K562 (cell line): ENCODE measurements around the gene EPO. TPM values are rescaled to one million over a fixed set of nuclear protein-coding genes. Genes with fewer than 3 reads are reported as not detected.

Experiments used
- BACH1 ChIP-seq: fragments of 200-800 bp; sonication (Bioruptor generic); IDR thresholded peaks from 2 replicates; pipeline ENCODE4 v1.6.1; 2016; ENCODE audit warnings: missing genetic modification characterization, missing compliant biosample characterization
- KDM5B ChIP-seq: fragments of 200-600 bp; sonication (generic); IDR thresholded peaks from 2 replicates; pipeline ENCODE4 v1.6.1; 2012; ENCODE audit warnings: low read depth, mild to moderate bottlenecking, moderate library complexity, low read length, control low read depth, inconsistent platforms; ENCODE audit not compliant: insufficient replicate concordance
- POLR2A ChIP-seq: fragments of 450-650 bp; conservative IDR thresholded peaks from 2 replicates; pipeline ENCODE4 v1.6.1; 2016
- PREB ChIP-seq: sonication (generic); formaldehyde crosslinking; IDR thresholded peaks from 2 replicates; pipeline ENCODE4 v1.8.1; 2023; ENCODE audit warnings: mild to moderate bottlenecking, missing genetic modification reagents
- REST ChIP-seq, 2 experiments: fragments of 450-650 bp; formaldehyde crosslinking in 1 of 2; IDR thresholded peaks; 2 replicates each; pipeline versions ENCODE4 v1.4.0 to v1.6.1; 2014 to 2020; ENCODE audit warnings: mild to moderate bottlenecking in 2 of 2, borderline replicate concordance in 1 of 2, low read depth in 1 of 2
- TCFL5 ChIP-seq: fragments of 250-450 bp; sonication (Bioruptor Pico); conservative IDR thresholded peaks from 2 replicates; pipeline ENCODE4 v1.6.1; 2021; ENCODE audit warnings: mild to moderate bottlenecking, moderate library complexity, matching md5 sums
- VEZF1 ChIP-seq: fragments of 200-800 bp; sonication (Bioruptor generic); IDR thresholded peaks from 2 replicates; pipeline ENCODE4 v1.6.1; 2017; ENCODE audit warnings: missing genetic modification characterization, missing compliant biosample characterization
- ZNF232 ChIP-seq: sonication (generic); formaldehyde crosslinking; IDR thresholded peaks from 2 replicates; pipeline ENCODE4 v1.8.0; 2022; ENCODE audit warnings: mild to moderate bottlenecking, missing genetic modification reagents
- ZNF695 ChIP-seq: fragments of 450-650 bp; formaldehyde crosslinking; IDR thresholded peaks from 2 replicates; pipeline ENCODE4 v1.4.0; 2020; ENCODE audit warnings: mild to moderate bottlenecking, moderate library complexity
- polyA plus RNA-seq, 8 experiments: library from polyadenylated mRNA; depleted of rRNA in 4 of 8; stranded (reverse) in 5 of 8; unstranded in 3 of 8; fragments of >200 nt; fragmentation: Nextera tagmentation in 2 of 8; fragmentation: Illumina TruSeq in 1 of 8; extraction: Ambion mirVana in 2 of 8; extraction: Trizol in 1 of 8; gene quantifications; 2 replicates each; pipeline versions ENCODE4 v1.2.1 to v1.2.3, GENCODE V29; 2011 to 2014; ENCODE audit warnings: inconsistent platforms in 1 of 8, missing spikeins in 1 of 8
- total RNA-seq, 7 experiments: library from RNA; depleted of rRNA in 6 of 7; stranded (reverse); fragments of >200 nt in 6 of 7; fragmentation: Illumina TruSeq in 2 of 7; extraction: Trizol in 2 of 7; gene quantifications; 2 replicates each; pipeline versions ENCODE4 v1.2.1 to v1.2.3, GENCODE V29; 2011 to 2021; ENCODE audit warnings: low replicate concordance in 1 of 7

The EPO gene
- total and polyA plus RNA-seq, 9 of the 15 experiments (the other 6 are each of a cell fraction or from before 2014, with no cell fraction given) = 0.06 to 0.41 (median 0.07) TPM; not detected in 6

GRCh38 chr7:100675581-100676350 lies 44.5 kb upstream of the EPO start (continued):
- TF ChIP-seq VEZF1 (CRISPR knock-in tag) = peak; percentile 90
- TF ChIP-seq TCFL5 (CRISPR knock-in tag) = no peak
- no peak for TF ChIP-seq PREB (CRISPR knock-in tag)
- no peak for TF ChIP-seq KDM5B
- no peak for TF ChIP-seq ZNF232
- TF ChIP-seq POLR2A = no peak
- TF ChIP-seq ZNF695 = no peak
- no peak for TF ChIP-seq BACH1
- no peak for TF ChIP-seq REST (IDR thresholded peaks at IDR 0.05; ENCODE audit: borderline replicate concordance)
- TF ChIP-seq REST (CRISPR knock-in tag; IDR thresholded peaks at IDR 0.05; ENCODE audit: low read depth) = no peak
